HG02678 (cell line): ENCODE data around the gene EPAS1.
A peak's percentile ranks its signal among the peaks of the same experiment; 100 is the strongest.

Experiments used
- ATAC-seq: cut with Tn5 transposase; IDR thresholded peaks from one replicate; pipeline ENCODE4 v1.9.1; 2021; ENCODE audit warnings: mild to moderate bottlenecking, moderate library complexity; ENCODE audit not compliant: unreplicated experiment

Gene EPAS1

GRCh38 chr2:46273225-46273863 is 23.9 kb upstream of the EPAS1 start:
- ATAC-seq = no peak

GRCh38 chr2:46273919-46274318 is 23.3 kb upstream of the EPAS1 start:
- ATAC-seq = no peak

- ATAC-seq = no peak
Observed at GRCh38 chr2:46274586-46274985, 22.6 kb upstream of the EPAS1 start.

- ATAC-seq = no peak
Observed at GRCh38 chr2:46275995-46276394, 21.2 kb upstream of the EPAS1 start.

GRCh38 chr2:46276642-46277041 is 20.6 kb upstream of the EPAS1 start:
- ATAC-seq = no peak

- ATAC-seq = no peak
Observed at GRCh38 chr2:46277431-46278190, 19.6 kb upstream of the EPAS1 start.

- no peak for ATAC-seq
Observed at GRCh38 chr2:46278952-46279351, 18.3 kb upstream of the EPAS1 start.

GRCh38 chr2:46281939-46282338 is 15.3 kb upstream of the EPAS1 start:
- ATAC-seq = no peak

GRCh38 chr2:46283693-46284092 is 13.5 kb upstream of the EPAS1 start:
- no peak for ATAC-seq

- no peak for ATAC-seq
Observed at GRCh38 chr2:46284260-46284659, 12.9 kb upstream of the EPAS1 start.

GRCh38 chr2:46284796-46285195 is 12.4 kb upstream of the EPAS1 start:
- ATAC-seq = no peak

GRCh38 chr2:46286715-46287114 is 10.5 kb upstream of the EPAS1 start:
- ATAC-seq = no peak

GRCh38 chr2:46290078-46290477 is 7.1 kb upstream of the EPAS1 start:
- ATAC-seq = no peak

- no peak for ATAC-seq
Observed at GRCh38 chr2:46293466-46293865, 3.7 kb upstream of the EPAS1 start.

GRCh38 chr2:46294176-46294836 is 2.9 kb upstream of the EPAS1 start:
- no peak for ATAC-seq

GRCh38 chr2:46296216-46296839 is 879 bp upstream of the EPAS1 start:
- ATAC-seq = no peak

- peak; percentile 35 for ATAC-seq
Observed at GRCh38 chr2:46297546-46298271, 502 bp downstream of the EPAS1 start.

- no peak for ATAC-seq
Observed at GRCh38 chr2:46298272-46298521, 990 bp downstream of the EPAS1 start.

- no peak for ATAC-seq
Observed at GRCh38 chr2:46298522-46299353, 1.5 kb downstream of the EPAS1 start.
